GM12875 (cell line): ENCODE data around the gene GCLC.

Experiments
- H3K4me3 ChIP-seq: one replicate; pipeline ENCODE4 v1.5.1; 2011; ENCODE audit warnings: low read depth, low read length, control low read depth
- TF ChIP-seq, protein P1 (sequence below): IDR thresholded peaks from 2 replicates; pipeline ENCODE4 v1.5.1; 2011; ENCODE audit warnings: low read depth, mild to moderate bottlenecking, control low read depth, inconsistent platforms, low read length, moderate library complexity, borderline replicate concordance; ENCODE audit not compliant: insufficient read depth

GCLC gene

GRCh38 chr6:53447865-53448264 is 97.0 kb downstream of the GCLC start:
- H3K4me3 ChIP-seq: no peak overlapping the region
- TF ChIP-seq, protein P1, sequence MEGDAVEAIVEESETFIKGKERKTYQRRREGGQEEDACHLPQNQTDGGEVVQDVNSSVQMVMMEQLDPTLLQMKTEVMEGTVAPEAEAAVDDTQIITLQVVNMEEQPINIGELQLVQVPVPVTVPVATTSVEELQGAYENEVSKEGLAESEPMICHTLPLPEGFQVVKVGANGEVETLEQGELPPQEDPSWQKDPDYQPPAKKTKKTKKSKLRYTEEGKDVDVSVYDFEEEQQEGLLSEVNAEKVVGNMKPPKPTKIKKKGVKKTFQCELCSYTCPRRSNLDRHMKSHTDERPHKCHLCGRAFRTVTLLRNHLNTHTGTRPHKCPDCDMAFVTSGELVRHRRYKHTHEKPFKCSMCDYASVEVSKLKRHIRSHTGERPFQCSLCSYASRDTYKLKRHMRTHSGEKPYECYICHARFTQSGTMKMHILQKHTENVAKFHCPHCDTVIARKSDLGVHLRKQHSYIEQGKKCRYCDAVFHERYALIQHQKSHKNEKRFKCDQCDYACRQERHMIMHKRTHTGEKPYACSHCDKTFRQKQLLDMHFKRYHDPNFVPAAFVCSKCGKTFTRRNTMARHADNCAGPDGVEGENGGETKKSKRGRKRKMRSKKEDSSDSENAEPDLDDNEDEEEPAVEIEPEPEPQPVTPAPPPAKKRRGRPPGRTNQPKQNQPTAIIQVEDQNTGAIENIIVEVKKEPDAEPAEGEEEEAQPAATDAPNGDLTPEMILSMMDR: no peak
